ENCODE results near the gene STAG1. TPM values are rescaled to one million over a fixed set of nuclear protein-coding genes. Genes with fewer than 3 reads are reported as not detected.

Gene STAG1
- total and polyA plus RNA-seq, 2 of the 13 experiments (the other 11 are each of a cell fraction or from before 2014, with no cell fraction given) = 6.2 to 25.9 TPM

GRCh38 chr3:136752172-136752421 lies at the start of gene STAG1 (continued):
- TF ChIP-seq ZNF687 (CRISPR knock-in tag; IDR thresholded peaks at IDR 0.05) = no peak
- no peak for TF ChIP-seq TEAD3 (CRISPR knock-in tag; optimal IDR thresholded peaks at IDR 0.05; ENCODE audit: borderline replicate concordance)
- TF ChIP-seq ZNF746 (CRISPR knock-in tag; IDR thresholded peaks at IDR 0.05) = no peak
- TF ChIP-seq ZNF709 (CRISPR knock-in tag; IDR thresholded peaks at IDR 0.05) = no peak
- TF ChIP-seq ZNF740 (CRISPR knock-in tag; IDR thresholded peaks at IDR 0.05) = 0 out of 2 replicates have a peak, but pooled peaks have one; percentile 32
- no peak for TF ChIP-seq KDM5A (IDR thresholded peaks at IDR 0.05; ENCODE audit: borderline replicate concordance, low read length)
- no peak for TF ChIP-seq EZH2 (conservative IDR thresholded peaks at IDR 0.05; ENCODE audit: low read depth, low read length)
- no peak for TF ChIP-seq ZNF703 (CRISPR knock-in tag; IDR thresholded peaks at IDR 0.05; ENCODE audit: borderline replicate concordance)
- no peak for TF ChIP-seq POLR2AphosphoS5 (IDR thresholded peaks at IDR 0.05; ENCODE audit: low read depth, low read length)
- TF ChIP-seq ZFP90 (CRISPR knock-in tag; IDR thresholded peaks at IDR 0.05; ENCODE audit: borderline replicate concordance) = no peak
- peak; percentile 41 for TF ChIP-seq HNRNPK (IDR thresholded peaks at IDR 0.05; ENCODE audit: low read depth, low read length, poor library complexity, severe bottlenecking)
- TF ChIP-seq ISX (CRISPR knock-in tag; conservative IDR thresholded peaks at IDR 0.05) = no peak
- no peak for TF ChIP-seq REL (CRISPR knock-in tag; conservative IDR thresholded peaks at IDR 0.05)
- TF ChIP-seq ZNF839 (CRISPR knock-in tag; IDR thresholded peaks at IDR 0.05; ENCODE audit: borderline replicate concordance) = no peak
- no peak for TF ChIP-seq NFRKB (IDR thresholded peaks at IDR 0.05)
- TF ChIP-seq SRY (CRISPR knock-in tag; IDR thresholded peaks at IDR 0.05) = no peak
- no peak for TF ChIP-seq TMF1 (CRISPR knock-in tag; IDR thresholded peaks at IDR 0.05; ENCODE audit: low read depth)
- peak; percentile 32; the same call in 1 of the 2 replicates for TF ChIP-seq ZNF652 (CRISPR knock-in tag; IDR thresholded peaks at IDR 0.05; ENCODE audit: borderline replicate concordance, low read depth)
- TF ChIP-seq GATA4 (IDR thresholded peaks at IDR 0.05; ENCODE audit: borderline replicate concordance, low read depth) = no peak
- TF ChIP-seq ZNF569 (CRISPR knock-in tag; IDR thresholded peaks at IDR 0.05; ENCODE audit: borderline replicate concordance) = no peak
- peak; percentile 77; the same call in 1 of the 2 replicates for TF ChIP-seq MTA1 (CRISPR knock-in tag; IDR thresholded peaks at IDR 0.05; ENCODE audit: borderline replicate concordance)
- TF ChIP-seq ZNF205 (CRISPR knock-in tag; IDR thresholded peaks at IDR 0.05) = no peak
- no peak for TF ChIP-seq MAFG (CRISPR knock-in tag; IDR thresholded peaks at IDR 0.05)
- no peak; the same call in 1 of the 2 replicates for TF ChIP-seq ZNF543 (CRISPR knock-in tag; IDR thresholded peaks at IDR 0.05)
- TF ChIP-seq ZSCAN31 (CRISPR knock-in tag; IDR thresholded peaks at IDR 0.05; ENCODE audit: low read depth) = no peak
- no peak for TF ChIP-seq ZNF768 (CRISPR knock-in tag; IDR thresholded peaks at IDR 0.05)
- TF ChIP-seq TFAP4 (IDR thresholded peaks at IDR 0.05; ENCODE audit: borderline replicate concordance, low read depth) = no peak
- TF ChIP-seq ZNF878 (CRISPR knock-in tag; IDR thresholded peaks at IDR 0.05) = no peak

Data from HepG2 (cell line).